K562 (cell line): ENCODE measurements around the gene ANKS1B. TPM values are rescaled to one million over a fixed set of nuclear protein-coding genes. Genes with fewer than 3 reads are reported as not detected.

ENCODE experiments used
- ATAC-seq: fragments of 200-7000 bp; cut with Tn5 transposase; 3 replicates; pipeline ENCODE4 v1.9.1; 2020; ENCODE audit warnings: moderate library complexity
- BruUV-seq: library from RNA; stranded (reverse); fragments of 400-500 nt; replicated peaks from 2 replicates; lab custom pipeline; 2021; lab: Mats Ljungman, UMichigan
- CTCF ChIA-PET: fragments of 300-600 bp; formaldehyde crosslinking; extraction: SDS; loops from one replicate; lab custom pipeline; 2021; ENCODE audit warnings: low intra/inter-chr PET ratio; lab: Yijun Ruan, JAX
- POLR2A ChIA-PET: fragments of 300-600, 350-650 bp; sonication (Branson Sonifier 250); formaldehyde crosslinking; extraction: SDS; loops from one replicate; lab custom pipeline; 2021; ENCODE audit warnings: antibody characterized with exemption, inconsistent platforms; lab: Yijun Ruan, JAX
- DNase-seq, 4 experiments: peaks; one replicate each; pipeline versions ENCODE4 v3.0.0 to v3.0.0-alpha.2; 2011 to 2018; ENCODE audit warnings: low spot score in 3 of 4, mixed read lengths in 3 of 4; ENCODE audit errors: extremely low read depth in 1 of 4
- FAIRE-seq: peaks from 2 replicates; lab custom pipeline; 2011; peaks lifted over from hg19 to GRCh38; lab: Jason Lieb, UNC
- H2AFZ ChIP-seq: 2 replicates; pipeline ENCODE4 v1.6.0; 2011; ENCODE audit warnings: low read depth, low read length, control low read depth, inconsistent platforms
- H3K27ac ChIP-seq: fragments of 200-600 bp; 3 replicates; pipeline ENCODE4 v1.8.0; 2011; ENCODE audit warnings: low read depth, mild to moderate bottlenecking, control low read depth, inconsistent platforms, low read length, moderate library complexity, mixed read lengths; ENCODE audit errors: extremely low read depth
- H3K27me3 ChIP-seq, 2 experiments: fragments of 300-600 bp in 1 of 2; 2 replicates in 1 of 2; 3 replicates in 1 of 2; pipeline versions ENCODE4 v1.6.0 to v1.8.0; 2011; ENCODE audit warnings: inconsistent platforms in 2 of 2, low read length in 2 of 2, mild to moderate bottlenecking in 1 of 2, mixed read lengths in 1 of 2, moderate library complexity in 1 of 2; ENCODE audit not compliant: control insufficient read depth in 2 of 2, insufficient read depth in 2 of 2
- H3K36me3 ChIP-seq: fragments of 300-600 bp; 3 replicates; pipeline ENCODE4 v1.8.0; 2011; ENCODE audit warnings: mild to moderate bottlenecking, low read length, inconsistent platforms; ENCODE audit not compliant: control insufficient read depth, insufficient read depth
- H3K4me1 ChIP-seq, 2 experiments: fragments of 200-600 bp in 1 of 2; replicated peaks in 1 of 2; 2 replicates in 1 of 2; 3 replicates in 1 of 2; pipeline versions ENCODE4 v1.5.1 to v1.8.0; 2011; ENCODE audit warnings: inconsistent platforms in 2 of 2, low read length in 2 of 2, mild to moderate bottlenecking in 1 of 2, mixed read lengths in 1 of 2, moderate library complexity in 1 of 2; ENCODE audit not compliant: control insufficient read depth in 2 of 2, insufficient read depth in 2 of 2
- H3K4me2 ChIP-seq: 2 replicates; pipeline ENCODE4 v1.6.1; 2011; ENCODE audit warnings: low read length, control low read depth, inconsistent platforms, mixed read lengths; ENCODE audit not compliant: insufficient read depth
- H3K4me3 ChIP-seq: fragments of 200-600 bp; sonication (generic), shearing (Covaris generic); 2 replicates; pipeline ENCODE4 v1.5.1; 2016; ENCODE audit warnings: control low read depth, inconsistent platforms
- H3K79me2 ChIP-seq: fragments of 200-600 bp; 3 replicates; pipeline ENCODE4 v1.8.0; 2011; ENCODE audit warnings: low read length, inconsistent platforms; ENCODE audit not compliant: control insufficient read depth, insufficient read depth
- H3K9ac ChIP-seq, 2 experiments: 2 replicates each; pipeline versions ENCODE4 v1.6.0 to v1.6.1; 2011; ENCODE audit warnings: low read depth in 2 of 2, low read length in 2 of 2, control low read depth in 1 of 2, inconsistent platforms in 1 of 2, mild to moderate bottlenecking in 1 of 2, mixed read lengths in 1 of 2; ENCODE audit not compliant: insufficient read depth in 1 of 2
- H3K9me1 ChIP-seq: one replicate; pipeline ENCODE4 v1.6.0; 2011; ENCODE audit warnings: inconsistent platforms, mild to moderate bottlenecking, low read length, moderate library complexity; ENCODE audit not compliant: control insufficient read depth, insufficient read depth
- H3K9me3 ChIP-seq: replicated peaks from 2 replicates; pipeline ENCODE4 v1.5.1; 2011; ENCODE audit warnings: low read depth, low read length, inconsistent platforms; ENCODE audit not compliant: control insufficient read depth, insufficient read depth
- H4K20me1 ChIP-seq: replicated peaks from 2 replicates; pipeline ENCODE4 v1.6.1; 2011; ENCODE audit warnings: low read length, inconsistent platforms, mixed read lengths; ENCODE audit not compliant: control insufficient read depth, insufficient read depth
- HDAC2 ChIP-seq: fragments of 450-650 bp; IDR thresholded peaks from 2 replicates; pipeline ENCODE4 v1.6.1; 2016; ENCODE audit warnings: mild to moderate bottlenecking
- JUND ChIP-seq, 2 experiments: IDR thresholded peaks; 2 replicates in 1 of 2; 3 replicates in 1 of 2; pipeline ENCODE4 v1.6.1; 2011; ENCODE audit warnings: borderline replicate concordance in 2 of 2, low read depth in 2 of 2, low read length in 2 of 2, improper control_type of control experiment in 1 of 2, missing biosample characterization in 1 of 2, missing genetic modification characterization in 1 of 2, missing genetic modification reagents in 1 of 2
- NCOA6 ChIP-seq: fragments of 450-650 bp; IDR thresholded peaks from 2 replicates; pipeline ENCODE4 v1.6.1; 2017; ENCODE audit warnings: mild to moderate bottlenecking
- NFIX ChIP-seq: fragments of 250-450 bp; sonication (Bioruptor Pico); IDR thresholded peaks from 2 replicates; pipeline ENCODE4 v1.4.0; 2020; ENCODE audit warnings: low read depth, mild to moderate bottlenecking, moderate library complexity
- NRF1 ChIP-seq, 2 experiments: fragments of 450-650 bp; IDR thresholded peaks in 1 of 2; conservative IDR thresholded peaks in 1 of 2; 2 replicates each; pipeline ENCODE4 v1.6.1; 2014; ENCODE audit warnings: mild to moderate bottlenecking in 2 of 2
- PTRF ChIP-seq: fragments of 450-650 bp; IDR thresholded peaks from 2 replicates; pipeline ENCODE4 v1.6.1; 2016; ENCODE audit warnings: mild to moderate bottlenecking, missing genetic modification characterization, missing compliant biosample characterization
- ZNF23 ChIP-seq: fragments of 250-450 bp; sonication (Bioruptor Pico); IDR thresholded peaks from 2 replicates; pipeline ENCODE4 v1.4.0; 2020; ENCODE audit warnings: mild to moderate bottlenecking
- ZNF551 ChIP-seq: fragments of 250-450 bp; sonication (Bioruptor Pico); IDR thresholded peaks from 2 replicates; pipeline ENCODE4 v1.5.0; 2021; ENCODE audit warnings: mild to moderate bottlenecking, moderate library complexity
- WGBS: fragments of 100-300 bp; shearing (Covaris generic); methylation state at CpG from one replicate; pipeline ENCODE4 v1.1.6; 2016; ENCODE audit warnings: low coverage, mixed read lengths; ENCODE audit not compliant: insufficient coverage; ENCODE audit errors: missing lambda C conversion rate; 5-methylcytosine and 5-hydroxymethylcytosine counted together
- in situ Hi-C: fragments of 300-500 bp; cut with MboI; formaldehyde crosslinking; loops from 4 replicates; pipeline ENCODE4 v1.15.0; 2018; ENCODE audit warnings: inconsistent platforms, mixed read lengths
- intact Hi-C: fragments of 100-400 bp; cut with micrococcal nuclease; formaldehyde crosslinking; loops from 2 replicates; pipeline ENCODE4 v1.14.2; 2022
- polyA plus RNA-seq, 8 experiments: library from polyadenylated mRNA; depleted of rRNA in 4 of 8; stranded (reverse) in 5 of 8; unstranded in 3 of 8; fragments of >200 nt; fragmentation: Nextera tagmentation in 2 of 8; fragmentation: Illumina TruSeq in 1 of 8; extraction: Ambion mirVana in 2 of 8; extraction: Trizol in 1 of 8; gene quantifications; 2 replicates each; pipeline versions ENCODE4 v1.2.1 to v1.2.3, GENCODE V29; 2011 to 2014; ENCODE audit warnings: inconsistent platforms in 1 of 8, missing spikeins in 1 of 8
- total RNA-seq, 7 experiments: library from RNA; depleted of rRNA in 6 of 7; stranded (reverse); fragments of >200 nt in 6 of 7; fragmentation: Illumina TruSeq in 2 of 7; extraction: Trizol in 2 of 7; gene quantifications; 2 replicates each; pipeline versions ENCODE4 v1.2.1 to v1.2.3, GENCODE V29; 2011 to 2021; ENCODE audit warnings: low replicate concordance in 1 of 7
- TF ChIP-seq, protein P1 (sequence below): fragments of 450-650 bp; IDR thresholded peaks from 2 replicates; pipeline ENCODE4 v1.7.0; 2016; ENCODE audit warnings: borderline replicate concordance
- TF ChIP-seq, protein P2 (sequence below): fragments of 450-650 bp; formaldehyde crosslinking; IDR thresholded peaks from 2 replicates; pipeline ENCODE4 v1.4.0; 2022; ENCODE audit warnings: missing genetic modification characterization
- TF ChIP-seq, protein P3 (sequence below): fragments of 450-650 bp; IDR thresholded peaks from 2 replicates; pipeline ENCODE4 v1.6.1; 2016; ENCODE audit warnings: low read depth

Gene ANKS1B
- total and polyA plus RNA-seq, 9 of the 15 experiments (the other 6 are each of a cell fraction or from before 2014, with no cell fraction given): 0.04 to 0.47 (median 0.28) TPM; not detected in 4

GRCh38 chr12:99670635-99671034, 314.1 kb downstream of the ANKS1B start:
- BruUV-seq: no TSS peak
- no peak for DNase-seq
- Histone ChIP-seq H3K79me2 (no peaks in the 10 kb centered on the region), H3K9me1 (no peaks in the 10 kb centered on the region), H3K4me3 (no peak overlapping the region), H3K4me1 (no peaks in the 10 kb centered on the region), H3K27me3 (no peaks in the 10 kb centered on the region), H3K4me2 (no peak overlapping the region), H4K20me1 (no peaks in the 10 kb centered on the region), H3K9me3 (0 out of 2 replicates have a peak, but pooled peaks cover 2% of the 10 kb centered on the region), H2AFZ (no peak overlapping the region), H3K36me3 (no peaks in the 10 kb centered on the region), H3K27ac (no peak overlapping the region), H3K9ac (no peak overlapping the region)
- ChIA-PET POLR2A (no interaction called here), CTCF (no interaction called here)
- TF ChIP-seq, protein P1, sequence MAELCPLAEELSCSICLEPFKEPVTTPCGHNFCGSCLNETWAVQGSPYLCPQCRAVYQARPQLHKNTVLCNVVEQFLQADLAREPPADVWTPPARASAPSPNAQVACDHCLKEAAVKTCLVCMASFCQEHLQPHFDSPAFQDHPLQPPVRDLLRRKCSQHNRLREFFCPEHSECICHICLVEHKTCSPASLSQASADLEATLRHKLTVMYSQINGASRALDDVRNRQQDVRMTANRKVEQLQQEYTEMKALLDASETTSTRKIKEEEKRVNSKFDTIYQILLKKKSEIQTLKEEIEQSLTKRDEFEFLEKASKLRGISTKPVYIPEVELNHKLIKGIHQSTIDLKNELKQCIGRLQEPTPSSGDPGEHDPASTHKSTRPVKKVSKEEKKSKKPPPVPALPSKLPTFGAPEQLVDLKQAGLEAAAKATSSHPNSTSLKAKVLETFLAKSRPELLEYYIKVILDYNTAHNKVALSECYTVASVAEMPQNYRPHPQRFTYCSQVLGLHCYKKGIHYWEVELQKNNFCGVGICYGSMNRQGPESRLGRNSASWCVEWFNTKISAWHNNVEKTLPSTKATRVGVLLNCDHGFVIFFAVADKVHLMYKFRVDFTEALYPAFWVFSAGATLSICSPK: no peak
- TF ChIP-seq ZNF551 (CRISPR knock-in tag) (no peak), HDAC2 (no peak), NCOA6 (no peak), PTRF (tag) (no peak), NFIX (CRISPR knock-in tag) (no peak), ZNF23 (CRISPR knock-in tag) (no peak), NRF1 (conservative IDR thresholded peaks at IDR 0.05 in 1 of 2, IDR thresholded peaks at IDR 0.05 in 1 of 2) (no peak), JUND (IDR thresholded peaks at IDR 0.05; ENCODE audit: borderline replicate concordance, low read depth, low read length) (no peak), JUND (tag; IDR thresholded peaks at IDR 0.05; ENCODE audit: borderline replicate concordance, low read depth, low read length) (no peak)
- TF ChIP-seq, protein P2, sequence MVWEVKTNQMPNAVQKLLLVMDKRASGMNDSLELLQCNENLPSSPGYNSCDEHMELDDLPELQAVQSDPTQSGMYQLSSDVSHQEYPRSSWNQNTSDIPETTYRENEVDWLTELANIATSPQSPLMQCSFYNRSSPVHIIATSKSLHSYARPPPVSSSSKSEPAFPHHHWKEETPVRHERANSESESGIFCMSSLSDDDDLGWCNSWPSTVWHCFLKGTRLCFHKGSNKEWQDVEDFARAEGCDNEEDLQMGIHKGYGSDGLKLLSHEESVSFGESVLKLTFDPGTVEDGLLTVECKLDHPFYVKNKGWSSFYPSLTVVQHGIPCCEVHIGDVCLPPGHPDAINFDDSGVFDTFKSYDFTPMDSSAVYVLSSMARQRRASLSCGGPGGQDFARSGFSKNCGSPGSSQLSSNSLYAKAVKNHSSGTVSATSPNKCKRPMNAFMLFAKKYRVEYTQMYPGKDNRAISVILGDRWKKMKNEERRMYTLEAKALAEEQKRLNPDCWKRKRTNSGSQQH (CRISPR knock-in tag): no peak
- TF ChIP-seq, protein P3, sequence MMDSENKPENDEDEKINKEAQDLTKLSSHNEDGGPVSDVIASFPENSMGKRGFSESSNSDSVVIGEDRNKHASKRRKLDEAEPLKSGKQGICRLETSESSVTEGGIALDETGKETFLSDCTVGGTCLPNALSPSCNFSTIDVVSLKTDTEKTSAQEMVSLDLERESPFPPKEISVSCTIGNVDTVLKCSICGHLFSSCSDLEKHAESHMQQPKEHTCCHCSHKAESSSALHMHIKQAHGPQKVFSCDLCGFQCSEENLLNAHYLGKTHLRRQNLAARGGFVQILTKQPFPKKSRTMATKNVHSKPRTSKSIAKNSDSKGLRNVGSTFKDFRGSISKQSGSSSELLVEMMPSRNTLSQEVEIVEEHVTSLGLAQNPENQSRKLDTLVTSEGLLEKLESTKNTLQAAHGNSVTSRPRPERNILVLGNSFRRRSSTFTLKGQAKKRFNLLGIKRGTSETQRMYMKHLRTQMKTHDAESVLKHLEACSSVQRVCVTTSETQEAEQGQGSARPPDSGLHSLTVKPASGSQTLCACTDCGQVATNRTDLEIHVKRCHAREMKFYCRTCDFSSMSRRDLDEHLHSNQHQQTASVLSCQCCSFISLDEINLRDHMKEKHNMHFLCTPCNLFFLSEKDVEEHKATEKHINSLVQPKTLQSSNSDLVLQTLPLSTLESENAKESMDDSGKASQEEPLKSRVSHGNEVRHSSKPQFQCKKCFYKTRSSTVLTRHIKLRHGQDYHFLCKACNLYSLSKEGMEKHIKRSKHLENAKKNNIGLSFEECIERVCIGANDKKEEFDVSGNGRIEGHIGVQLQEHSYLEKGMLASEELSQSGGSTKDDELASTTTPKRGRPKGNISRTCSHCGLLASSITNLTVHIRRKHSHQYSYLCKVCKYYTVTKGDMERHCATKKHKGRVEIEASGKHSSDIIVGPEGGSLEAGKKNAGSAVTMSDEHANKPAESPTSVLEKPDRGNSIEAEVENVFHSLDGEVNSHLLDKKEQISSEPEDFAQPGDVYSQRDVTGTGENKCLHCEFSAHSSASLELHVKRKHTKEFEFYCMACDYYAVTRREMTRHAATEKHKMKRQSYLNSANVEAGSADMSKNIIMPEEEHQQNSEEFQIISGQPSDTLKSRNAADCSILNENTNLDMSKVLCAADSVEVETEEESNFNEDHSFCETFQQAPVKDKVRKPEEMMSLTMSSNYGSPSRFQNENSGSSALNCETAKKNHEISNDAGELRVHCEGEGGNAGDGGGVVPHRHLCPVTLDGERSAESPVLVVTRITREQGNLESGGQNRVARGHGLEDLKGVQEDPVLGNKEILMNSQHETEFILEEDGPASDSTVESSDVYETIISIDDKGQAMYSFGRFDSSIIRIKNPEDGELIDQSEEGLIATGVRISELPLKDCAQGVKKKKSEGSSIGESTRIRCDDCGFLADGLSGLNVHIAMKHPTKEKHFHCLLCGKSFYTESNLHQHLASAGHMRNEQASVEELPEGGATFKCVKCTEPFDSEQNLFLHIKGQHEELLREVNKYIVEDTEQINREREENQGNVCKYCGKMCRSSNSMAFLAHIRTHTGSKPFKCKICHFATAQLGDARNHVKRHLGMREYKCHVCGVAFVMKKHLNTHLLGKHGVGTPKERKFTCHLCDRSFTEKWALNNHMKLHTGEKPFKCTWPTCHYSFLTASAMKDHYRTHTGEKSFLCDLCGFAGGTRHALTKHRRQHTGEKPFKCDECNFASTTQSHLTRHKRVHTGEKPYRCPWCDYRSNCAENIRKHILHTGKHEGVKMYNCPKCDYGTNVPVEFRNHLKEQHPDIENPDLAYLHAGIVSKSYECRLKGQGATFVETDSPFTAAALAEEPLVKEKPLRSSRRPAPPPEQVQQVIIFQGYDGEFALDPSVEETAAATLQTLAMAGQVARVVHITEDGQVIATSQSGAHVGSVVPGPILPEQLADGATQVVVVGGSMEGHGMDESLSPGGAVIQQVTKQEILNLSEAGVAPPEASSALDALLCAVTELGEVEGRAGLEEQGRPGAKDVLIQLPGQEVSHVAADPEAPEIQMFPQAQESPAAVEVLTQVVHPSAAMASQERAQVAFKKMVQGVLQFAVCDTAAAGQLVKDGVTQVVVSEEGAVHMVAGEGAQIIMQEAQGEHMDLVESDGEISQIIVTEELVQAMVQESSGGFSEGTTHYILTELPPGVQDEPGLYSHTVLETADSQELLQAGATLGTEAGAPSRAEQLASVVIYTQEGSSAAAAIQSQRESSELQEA: no peak
- FAIRE-seq: no peak
- WGBS: 0% methylated on average over 1 of the region's 1 CpG
- intact Hi-C loops (no loop called here), in situ Hi-C loops (no loop called here)
- ATAC-seq: no peak
